ENCODE measurements around the gene SYT6. TPM values are rescaled to one million over a fixed set of nuclear protein-coding genes. Genes with fewer than 3 reads are reported as not detected.

Gene SYT6
- total RNA-seq, 1 donor from 2014 or later, result not detected

- TF ChIP-seq CTCF (IDR thresholded peaks at IDR 0.05), result no peak
- peaks cover 19% of the 10 kb centered on the region for H3K4me1 Mint-ChIP-seq (ENCODE audit: unreplicated experiment)
- H3K27ac Mint-ChIP-seq (ENCODE audit: unreplicated experiment), result no peak overlapping the region
- H3K4me3 Mint-ChIP-seq (ENCODE audit: unreplicated experiment), result no peak overlapping the region
- H3K9me3 Mint-ChIP-seq (ENCODE audit: unreplicated experiment), result no peaks in the 10 kb centered on the region
- H3K27me3 Mint-ChIP-seq (ENCODE audit: unreplicated experiment), result peaks cover 77% of the 10 kb centered on the region
- H3K36me3 Mint-ChIP-seq (ENCODE audit: unreplicated experiment), result peaks cover 2% of the 10 kb centered on the region
- DNase-seq (ENCODE audit: extremely low spot score, unreplicated experiment), result no peak
Observed at GRCh38 chr1:114150016-114150415, 3.7 kb downstream of the SYT6 start.

- Mint-ChIP-seq H3K27ac (ENCODE audit: unreplicated experiment) (no peak overlapping the region), H3K36me3 (ENCODE audit: unreplicated experiment) (peaks cover 2% of the 10 kb centered on the region), H3K27me3 (ENCODE audit: unreplicated experiment) (peaks cover 75% of the 10 kb centered on the region), H3K9me3 (ENCODE audit: unreplicated experiment) (no peaks in the 10 kb centered on the region), H3K4me3 (ENCODE audit: unreplicated experiment) (no peak overlapping the region), H3K4me1 (ENCODE audit: unreplicated experiment) (peaks cover 12% of the 10 kb centered on the region)
- TF ChIP-seq CTCF (IDR thresholded peaks at IDR 0.05), result no peak
- DNase-seq (ENCODE audit: extremely low spot score, unreplicated experiment), result no peak
Observed at GRCh38 chr1:114149211-114149610, 4.5 kb downstream of the SYT6 start.

GRCh38 chr1:114145504-114146151, 8.0 kb downstream of the SYT6 start:
- H3K27ac Mint-ChIP-seq (ENCODE audit: unreplicated experiment), result no peak overlapping the region
- H3K27me3 Mint-ChIP-seq (ENCODE audit: unreplicated experiment), result peaks cover 68% of the 10 kb centered on the region
- DNase-seq (ENCODE audit: extremely low spot score, unreplicated experiment), result no peak
- no peaks in the 10 kb centered on the region for H3K9me3 Mint-ChIP-seq (ENCODE audit: unreplicated experiment)
- no peaks in the 10 kb centered on the region for H3K36me3 Mint-ChIP-seq (ENCODE audit: unreplicated experiment)
- no peak overlapping the region for H3K4me3 Mint-ChIP-seq (ENCODE audit: unreplicated experiment)
- H3K4me1 Mint-ChIP-seq (ENCODE audit: unreplicated experiment), result no peaks in the 10 kb centered on the region
- no peak for TF ChIP-seq CTCF (IDR thresholded peaks at IDR 0.05)

- no peak overlapping the region for H3K27ac Mint-ChIP-seq (ENCODE audit: unreplicated experiment)
- no peak for TF ChIP-seq CTCF (IDR thresholded peaks at IDR 0.05)
- H3K9me3 Mint-ChIP-seq (ENCODE audit: unreplicated experiment), result no peaks in the 10 kb centered on the region
- H3K4me1 Mint-ChIP-seq (ENCODE audit: unreplicated experiment), result no peaks in the 10 kb centered on the region
- DNase-seq (ENCODE audit: extremely low spot score, unreplicated experiment), result no peak
- H3K4me3 Mint-ChIP-seq (ENCODE audit: unreplicated experiment), result no peak overlapping the region
- peaks cover 60% of the 10 kb centered on the region for H3K27me3 Mint-ChIP-seq (ENCODE audit: unreplicated experiment)
- no peaks in the 10 kb centered on the region for H3K36me3 Mint-ChIP-seq (ENCODE audit: unreplicated experiment)
Observed at GRCh38 chr1:114144016-114144415, 9.7 kb downstream of the SYT6 start.

GRCh38 chr1:114139540-114139939, 14.1 kb downstream of the SYT6 start:
- no peaks in the 10 kb centered on the region for H3K9me3 Mint-ChIP-seq (ENCODE audit: unreplicated experiment)
- no peak for DNase-seq (ENCODE audit: extremely low spot score, unreplicated experiment)
- no peaks in the 10 kb centered on the region for H3K36me3 Mint-ChIP-seq (ENCODE audit: unreplicated experiment)
- H3K4me1 Mint-ChIP-seq (ENCODE audit: unreplicated experiment), result no peaks in the 10 kb centered on the region
- no peak for TF ChIP-seq CTCF (IDR thresholded peaks at IDR 0.05)
- H3K27ac Mint-ChIP-seq (ENCODE audit: unreplicated experiment), result no peak overlapping the region
- H3K27me3 Mint-ChIP-seq (ENCODE audit: unreplicated experiment), result peaks cover 35% of the 10 kb centered on the region
- H3K4me3 Mint-ChIP-seq (ENCODE audit: unreplicated experiment), result no peak overlapping the region

All from osteocyte (in vitro differentiated cells).